Measurements from ENCODE around the gene ADAMTS7.
"Not testable (repeated sequence)": the region's sequence is repeated elsewhere in the genome, so short reads cannot be mapped to it uniquely, and the experiment has no call there.

Gene ADAMTS7

GRCh38 chr15:78831229-78832207 is 20.3 kb upstream of the ADAMTS7 start:
- no peak for DNase-seq

- DNase-seq, result no peak
Observed at GRCh38 chr15:78830514-78831228, 19.4 kb upstream of the ADAMTS7 start.

- DNase-seq, result peak in 7 of 58 donors; percentile 6 to 28 (median 18)
Observed at GRCh38 chr15:78828920-78829319, 17.7 kb upstream of the ADAMTS7 start.

- DNase-seq, result no peak
Observed at GRCh38 chr15:78822514-78822913, 11.2 kb upstream of the ADAMTS7 start.

- no peak for DNase-seq
Observed at GRCh38 chr15:78811825-78812183, 540 bp upstream of the ADAMTS7 start.

GRCh38 chr15:78810362-78811123 is 721 bp downstream of the ADAMTS7 start:
- DNase-seq, result peak in 3 of 58 donors; percentile 6 to 14 (median 6)

- no peak for DNase-seq
Observed at GRCh38 chr15:78810003-78810361, 1.3 kb downstream of the ADAMTS7 start.

GRCh38 chr15:78808550-78808949 is 2.7 kb downstream of the ADAMTS7 start:
- DNase-seq, result no peak

GRCh38 chr15:78807359-78807758 is 3.9 kb downstream of the ADAMTS7 start:
- no peak for DNase-seq

GRCh38 chr15:78804391-78804792 is 6.9 kb downstream of the ADAMTS7 start:
- DNase-seq, result peak in 22 of 58 donors; percentile 2 to 70 (median 18)

- no peak for DNase-seq
Observed at GRCh38 chr15:78800806-78801205, 10.5 kb downstream of the ADAMTS7 start.

- DNase-seq, result no peak
Observed at GRCh38 chr15:78800189-78800588, 11.1 kb downstream of the ADAMTS7 start.

GRCh38 chr15:78799102-78799501 is 12.2 kb downstream of the ADAMTS7 start:
- not testable (repeated sequence) for DNase-seq

- DNase-seq, result not testable (repeated sequence)
Observed at GRCh38 chr15:78798355-78798754, 12.9 kb downstream of the ADAMTS7 start.

- no peak for DNase-seq
Observed at GRCh38 chr15:78797951-78798350, 13.3 kb downstream of the ADAMTS7 start.

GRCh38 chr15:78796510-78796909 is 14.8 kb downstream of the ADAMTS7 start:
- DNase-seq, result no peak

GRCh38 chr15:78795043-78795442 is 16.2 kb downstream of the ADAMTS7 start:
- DNase-seq, result no peak

- DNase-seq, result not testable (repeated sequence)
Observed at GRCh38 chr15:78794446-78794845, 16.8 kb downstream of the ADAMTS7 start.

GRCh38 chr15:78791357-78791756 is 19.9 kb downstream of the ADAMTS7 start:
- DNase-seq, result no peak

GRCh38 chr15:78790027-78790426 is 21.2 kb downstream of the ADAMTS7 start:
- no peak for DNase-seq

- no peak for DNase-seq
Observed at GRCh38 chr15:78789615-78790014, 21.6 kb downstream of the ADAMTS7 start.

All from anterior cingulate cortex (tissue), 58 donors.